Hematopoietic multipotent progenitor cell treated with erythropoietin and hydrocortisone succinate and interleukin-3 and kit ligand, for 15 days (in vitro differentiated cells): Measurements from ENCODE around the gene PLP1.
"Not testable (repeated sequence)": the region's sequence is repeated elsewhere in the genome, so short reads cannot be mapped to it uniquely, and the experiment has no call there.

Source experiments
- DNase-seq: peaks from one replicate; pipeline ENCODE4 v3.0.0-alpha.2; 2015; ENCODE audit warnings: low spot score

PLP1 gene

GRCh38 chrX:103776546-103776945 lies at the start of gene PLP1:
TSS of gene PLP1 (plus strand) at chrX:103776840. CDS start at chrX:103776996, 156 bp downstream.
- DNase-seq = no peak

- no peak for DNase-seq
Measured at GRCh38 chrX:103727115-103727514, 49.5 kb upstream of the PLP1 start.

- DNase-seq = no peak
Measured at GRCh38 chrX:103729015-103729414, 47.6 kb upstream of the PLP1 start.

- no peak for DNase-seq
Measured at GRCh38 chrX:103730147-103730795, 46.4 kb upstream of the PLP1 start.

GRCh38 chrX:103730796-103731493 lies 45.7 kb upstream of the PLP1 start:
- DNase-seq = no peak

GRCh38 chrX:103733017-103733416 lies 43.6 kb upstream of the PLP1 start:
- no peak for DNase-seq

GRCh38 chrX:103734125-103734760 lies 42.4 kb upstream of the PLP1 start:
- DNase-seq = no peak

- no peak for DNase-seq
Measured at GRCh38 chrX:103737696-103738095, 38.9 kb upstream of the PLP1 start.

GRCh38 chrX:103739421-103739820 lies 37.2 kb upstream of the PLP1 start:
- no peak for DNase-seq

GRCh38 chrX:103741879-103742278 lies 34.8 kb upstream of the PLP1 start:
- no peak for DNase-seq

GRCh38 chrX:103742339-103742738 lies 34.3 kb upstream of the PLP1 start:
- DNase-seq = no peak

- DNase-seq = no peak
Measured at GRCh38 chrX:103747163-103747562, 29.5 kb upstream of the PLP1 start.

GRCh38 chrX:103754401-103754800 lies 22.2 kb upstream of the PLP1 start:
- no peak for DNase-seq

GRCh38 chrX:103756736-103757135 lies 19.9 kb upstream of the PLP1 start:
- DNase-seq = no peak

GRCh38 chrX:103758555-103758954 lies 18.1 kb upstream of the PLP1 start:
- DNase-seq = no peak

- not testable (repeated sequence) for DNase-seq
Measured at GRCh38 chrX:103763541-103763940, 13.1 kb upstream of the PLP1 start.

GRCh38 chrX:103766813-103767555 lies 9.7 kb upstream of the PLP1 start:
- not testable (repeated sequence) for DNase-seq

GRCh38 chrX:103773445-103773844 lies 3.2 kb upstream of the PLP1 start:
- DNase-seq = no peak

- no peak for DNase-seq
Measured at GRCh38 chrX:103774070-103774642, 2.5 kb upstream of the PLP1 start.

- no peak for DNase-seq
Measured at GRCh38 chrX:103779141-103779789, 2.6 kb downstream of the PLP1 start.

- no peak for DNase-seq
Measured at GRCh38 chrX:103780336-103781061, 3.9 kb downstream of the PLP1 start.
